H9 (cell line): ENCODE data around the gene TRIM59. TPM values are rescaled to one million over a fixed set of nuclear protein-coding genes. Genes with fewer than 3 reads are reported as not detected.

Experiments used
- DNase-seq: peaks from one replicate; pipeline ENCODE4 v3.0.0-alpha.2; 2017
- H2AFZ ChIP-seq: one replicate; pipeline ENCODE4 v1.6.1; 2013; ENCODE audit warnings: mild to moderate bottlenecking, low read length, control low read depth, moderate library complexity
- H2AK5ac ChIP-seq: 2 replicates; pipeline ENCODE4 v1.6.1; 2013; ENCODE audit warnings: low read length, control low read depth, mixed read lengths; ENCODE audit not compliant: insufficient read length
- H2BK120ac ChIP-seq: one replicate; pipeline ENCODE4 v1.6.1; 2013; ENCODE audit warnings: low read depth, mild to moderate bottlenecking, low read length, control low read depth, inconsistent platforms; ENCODE audit not compliant: poor library complexity, severe bottlenecking
- H2BK12ac ChIP-seq: 2 replicates; pipeline ENCODE4 v1.6.1; 2013; ENCODE audit warnings: low read length, control low read depth, mixed read lengths, low read depth; ENCODE audit not compliant: insufficient read length
- H2BK15ac ChIP-seq: 2 replicates; pipeline ENCODE4 v1.6.1; 2013; ENCODE audit warnings: low read depth, low read length, control low read depth
- H2BK20ac ChIP-seq: one replicate; pipeline ENCODE4 v1.6.1; 2013; ENCODE audit warnings: low read depth, mild to moderate bottlenecking, low read length, control low read depth, inconsistent platforms; ENCODE audit not compliant: poor library complexity, severe bottlenecking
- H2BK5ac ChIP-seq: 2 replicates; pipeline ENCODE4 v1.6.1; 2013; ENCODE audit warnings: low read length, control low read depth, mixed read lengths; ENCODE audit not compliant: insufficient read length
- H3K14ac ChIP-seq: 2 replicates; pipeline ENCODE4 v1.6.1; 2013; ENCODE audit warnings: low read length, control low read depth; ENCODE audit not compliant: insufficient read depth
- H3K18ac ChIP-seq: 2 replicates; pipeline ENCODE4 v1.6.1; 2013; ENCODE audit warnings: low read depth, mild to moderate bottlenecking, mixed read lengths, low read length, control low read depth; ENCODE audit not compliant: insufficient read length
- H3K23ac ChIP-seq: 2 replicates; pipeline ENCODE4 v1.6.1; 2013; ENCODE audit warnings: low read length, control low read depth, mixed read lengths, low read depth; ENCODE audit not compliant: insufficient read length
- H3K23me2 ChIP-seq: 2 replicates; pipeline ENCODE4 v1.6.1; 2013; ENCODE audit warnings: low read depth, mild to moderate bottlenecking, mixed read lengths, low read length, control low read depth; ENCODE audit not compliant: insufficient read length, poor library complexity, severe bottlenecking
- H3K27ac ChIP-seq: 2 replicates; pipeline ENCODE4 v1.5.1; 2013; ENCODE audit warnings: low read length, control low read depth, mixed read lengths, low read depth; ENCODE audit not compliant: insufficient read length
- H3K27me3 ChIP-seq: 2 replicates; pipeline ENCODE4 v1.6.1; 2013; ENCODE audit warnings: low read length, control low read depth, inconsistent platforms; ENCODE audit not compliant: insufficient read depth
- H3K4ac ChIP-seq: 2 replicates; pipeline ENCODE4 v1.6.1; 2013; ENCODE audit warnings: low read depth, mild to moderate bottlenecking, control low read depth, inconsistent platforms, low read length, moderate library complexity
- H3K4me1 ChIP-seq: 2 replicates; pipeline ENCODE4 v1.6.1; 2013; ENCODE audit warnings: low read length, control low read depth, inconsistent platforms; ENCODE audit not compliant: insufficient read depth
- H3K4me2 ChIP-seq: 2 replicates; pipeline ENCODE4 v1.6.1; 2013; ENCODE audit warnings: low read length, control low read depth, mixed read lengths; ENCODE audit not compliant: insufficient read length, insufficient read depth
- H3K56ac ChIP-seq: 2 replicates; pipeline ENCODE4 v1.6.1; 2013; ENCODE audit warnings: low read depth, mild to moderate bottlenecking, mixed read lengths, low read length, control low read depth; ENCODE audit not compliant: insufficient read length
- H3K79me1 ChIP-seq: 2 replicates; pipeline ENCODE4 v1.6.1; 2013; ENCODE audit warnings: low read depth, mild to moderate bottlenecking, moderate library complexity, low read length, control low read depth, inconsistent platforms; ENCODE audit not compliant: insufficient read depth, poor library complexity, severe bottlenecking
- H3K79me2 ChIP-seq: 2 replicates; pipeline ENCODE4 v1.6.1; 2013; ENCODE audit warnings: low read length, control low read depth, inconsistent platforms; ENCODE audit not compliant: insufficient read depth
- H3K9ac ChIP-seq: 2 replicates; pipeline ENCODE4 v1.6.1; 2013; ENCODE audit warnings: low read length, control low read depth, mixed read lengths; ENCODE audit not compliant: insufficient read length; ENCODE audit errors: extremely low read depth
- H3K9me3 ChIP-seq: one replicate; pipeline ENCODE4 v1.6.1; 2013; ENCODE audit warnings: low read depth, low read length, inconsistent platforms; ENCODE audit not compliant: control insufficient read depth
- H3T11ph ChIP-seq: one replicate; pipeline ENCODE4 v1.6.1; 2013; ENCODE audit warnings: mild to moderate bottlenecking, low read length, control low read depth, inconsistent platforms
- H4K20me1 ChIP-seq: one replicate; pipeline ENCODE4 v1.6.1; 2013; ENCODE audit not compliant: control insufficient read depth, insufficient read length, insufficient read depth
- H4K5ac ChIP-seq: 2 replicates; pipeline ENCODE4 v1.6.1; 2013; ENCODE audit warnings: low read depth, mild to moderate bottlenecking, mixed read lengths, low read length, control low read depth; ENCODE audit not compliant: insufficient read length
- H4K8ac ChIP-seq: replicated peaks from 2 replicates; pipeline ENCODE4 v1.6.1; 2013; ENCODE audit warnings: low read length, control low read depth, mixed read lengths, low read depth; ENCODE audit not compliant: insufficient read length
- H4K91ac ChIP-seq: 2 replicates; pipeline ENCODE4 v1.6.1; 2013; ENCODE audit warnings: low read depth, mild to moderate bottlenecking, moderate library complexity, mixed read lengths, low read length, control low read depth; ENCODE audit not compliant: insufficient read length
- H3K27ac Mint-ChIP-seq, 3 experiments: 2 replicates in 2 of 3; 3 replicates in 1 of 3; pipeline ENCODE4 v1.8.0; 2020 to 2021; ENCODE audit warnings: mixed read lengths in 3 of 3, mild to moderate bottlenecking in 1 of 3, moderate library complexity in 1 of 3
- H3K27me3 Mint-ChIP-seq: 2 replicates; pipeline ENCODE4 v1.8.0; 2021; ENCODE audit warnings: low read depth, mild to moderate bottlenecking, moderate library complexity, mixed read lengths
- H3K36me3 Mint-ChIP-seq, 3 experiments: 2 replicates in 2 of 3; 3 replicates in 1 of 3; pipeline ENCODE4 v1.8.0; 2020 to 2021; ENCODE audit warnings: low read depth in 3 of 3, mixed read lengths in 3 of 3; ENCODE audit not compliant: insufficient read depth in 1 of 3
- H3K4me1 Mint-ChIP-seq, 2 experiments: 2 replicates each; pipeline ENCODE4 v1.8.0; 2020; ENCODE audit warnings: mixed read lengths in 2 of 2
- H3K4me3 Mint-ChIP-seq, 2 experiments: 2 replicates in 1 of 2; 3 replicates in 1 of 2; pipeline ENCODE4 v1.8.0; 2020 to 2021; ENCODE audit warnings: mild to moderate bottlenecking in 2 of 2, mixed read lengths in 2 of 2, moderate library complexity in 1 of 2
- H3K9me3 Mint-ChIP-seq, 2 experiments: 2 replicates in 1 of 2; 3 replicates in 1 of 2; pipeline ENCODE4 v1.8.0; 2020; ENCODE audit warnings: mild to moderate bottlenecking in 2 of 2, mixed read lengths in 2 of 2, moderate library complexity in 1 of 2
- CTCF ChIP-seq: fragments of 200-600 bp; sonication (generic); conservative IDR thresholded peaks from 3 replicates; pipeline ENCODE4 v1.8.0; 2021; ENCODE audit warnings: antibody characterized with exemption, mild to moderate bottlenecking
- WGBS: extraction: QIAGEN DNeasy Blood & Tissue Kit; methylation state at CpG from one replicate; pipeline ENCODE4 v1.1.7; 2013; ENCODE audit warnings: missing lambda C conversion rate, low lambda C conversion rate, mixed read lengths; ENCODE audit not compliant: insufficient read length; ENCODE audit errors: extremely low coverage; 5-methylcytosine and 5-hydroxymethylcytosine counted together
- total RNA-seq: library from RNA; stranded (reverse); gene quantifications from 2 replicates; pipeline ENCODE4 v1.2.1, GENCODE V29; 2021

Gene TRIM59
- total RNA-seq, 1 experiment from 2014 or later, result 47.6 TPM

- Mint-ChIP-seq H3K9me3 (peaks cover 16 to 24% of the 10 kb centered on the region in 2 experiments), H3K27me3 (peaks cover 12% of the 10 kb centered on the region), H3K4me1 (no peaks in the 10 kb centered on the region), H3K27ac (no peak overlapping the region), H3K4me3 (no peak overlapping the region), H3K36me3 (peaks cover 7 to 17% (median 14%) of the 10 kb centered on the region in 3 experiments)
- DNase-seq, result no peak
- no peak overlapping the region for H2BK120ac ChIP-seq
- H3K79me2 ChIP-seq, result no peaks in the 10 kb centered on the region
- H3K23me2 ChIP-seq, result no peaks in the 10 kb centered on the region
- no peak overlapping the region for H2BK15ac ChIP-seq
- no peak overlapping the region for H3T11ph ChIP-seq
- no peak overlapping the region for H2BK20ac ChIP-seq
- TF ChIP-seq CTCF, result no peak
- H3K14ac ChIP-seq, result no peak overlapping the region
- H2BK12ac ChIP-seq, result no peak overlapping the region
- no peak overlapping the region for H3K27ac ChIP-seq
- no peak overlapping the region for H3K4me2 ChIP-seq
- H3K56ac ChIP-seq, result no peak overlapping the region
- no peak overlapping the region for H2AK5ac ChIP-seq
- H3K9ac ChIP-seq, result no peak overlapping the region
- WGBS, result no CpG with 5 or more reads among the region's 2 CpGs
- no peaks in the 10 kb centered on the region for H3K27me3 ChIP-seq
- no peak overlapping the region for H4K8ac ChIP-seq
- H3K79me1 ChIP-seq, result no peaks in the 10 kb centered on the region
- no peak overlapping the region for H3K18ac ChIP-seq
- H3K9me3 ChIP-seq, result peaks cover 7% of the 10 kb centered on the region
- no peak overlapping the region for H2AFZ ChIP-seq
- H4K91ac ChIP-seq, result no peak overlapping the region
- no peaks in the 10 kb centered on the region for H4K20me1 ChIP-seq
- H2BK5ac ChIP-seq, result no peak overlapping the region
- no peak overlapping the region for H3K23ac ChIP-seq
- no peaks in the 10 kb centered on the region for H3K4me1 ChIP-seq
- H3K4ac ChIP-seq, result no peak overlapping the region
- H4K5ac ChIP-seq, result no peak overlapping the region
Observed at GRCh38 chr3:160472344-160472743, 22.8 kb upstream of the TRIM59 start.
